GM10266 (cell line): Measurements from ENCODE around the gene LPAR6.

ENCODE experiments used
- DNase-seq: peaks from one replicate; pipeline ENCODE4 v3.0.0; 2012; ENCODE audit errors: extremely low spot score
- TF ChIP-seq, protein P1 (sequence below): IDR thresholded peaks from 2 replicates; pipeline ENCODE4 v1.5.1; 2012; ENCODE audit warnings: mild to moderate bottlenecking, low read depth; ENCODE audit not compliant: control insufficient read depth, insufficient read depth; ENCODE audit errors: missing control alignments

Gene LPAR6

DNA sequence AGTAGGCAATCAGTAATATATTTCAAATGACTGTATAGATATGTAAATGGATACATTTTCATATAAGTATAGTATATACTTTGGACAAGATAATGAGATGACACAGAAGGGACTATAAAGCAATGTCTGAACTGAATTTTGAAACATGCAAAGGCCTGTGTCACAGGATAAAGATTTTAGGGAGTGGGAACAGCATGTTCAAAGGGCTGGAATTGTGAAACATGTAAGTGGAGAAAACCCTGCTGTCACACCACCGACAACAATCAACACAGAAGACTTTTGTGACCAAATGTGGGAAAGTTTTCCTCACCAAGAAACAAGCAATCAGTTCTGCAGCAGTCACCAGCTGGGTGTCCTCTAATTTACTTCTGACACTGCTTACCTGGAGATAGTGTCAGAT, 42.9 kb downstream of the LPAR6 start:
- TF ChIP-seq, protein P1, sequence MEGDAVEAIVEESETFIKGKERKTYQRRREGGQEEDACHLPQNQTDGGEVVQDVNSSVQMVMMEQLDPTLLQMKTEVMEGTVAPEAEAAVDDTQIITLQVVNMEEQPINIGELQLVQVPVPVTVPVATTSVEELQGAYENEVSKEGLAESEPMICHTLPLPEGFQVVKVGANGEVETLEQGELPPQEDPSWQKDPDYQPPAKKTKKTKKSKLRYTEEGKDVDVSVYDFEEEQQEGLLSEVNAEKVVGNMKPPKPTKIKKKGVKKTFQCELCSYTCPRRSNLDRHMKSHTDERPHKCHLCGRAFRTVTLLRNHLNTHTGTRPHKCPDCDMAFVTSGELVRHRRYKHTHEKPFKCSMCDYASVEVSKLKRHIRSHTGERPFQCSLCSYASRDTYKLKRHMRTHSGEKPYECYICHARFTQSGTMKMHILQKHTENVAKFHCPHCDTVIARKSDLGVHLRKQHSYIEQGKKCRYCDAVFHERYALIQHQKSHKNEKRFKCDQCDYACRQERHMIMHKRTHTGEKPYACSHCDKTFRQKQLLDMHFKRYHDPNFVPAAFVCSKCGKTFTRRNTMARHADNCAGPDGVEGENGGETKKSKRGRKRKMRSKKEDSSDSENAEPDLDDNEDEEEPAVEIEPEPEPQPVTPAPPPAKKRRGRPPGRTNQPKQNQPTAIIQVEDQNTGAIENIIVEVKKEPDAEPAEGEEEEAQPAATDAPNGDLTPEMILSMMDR = no peak

More for the DNA sequence above, 42.9 kb downstream of the LPAR6 start:
- no peak for DNase-seq
